Thoracic aorta (tissue), 2 donors: ENCODE data around the gene TCN2. TPM values are rescaled to one million over a fixed set of nuclear protein-coding genes. Genes with fewer than 3 reads are reported as not detected.

ENCODE experiments used
- ATAC-seq: fragments of 150-250 bp; one replicate; pipeline ENCODE4 v1.8.0; 2017; ENCODE audit warnings: low read depth; ENCODE audit not compliant: insufficient number of reproducible peaks, low FRiP score
- DNase-seq: peaks from one replicate; pipeline ENCODE4 v3.0.0-alpha.2; 2020; ENCODE audit warnings: low spot score
- H3K27ac ChIP-seq, 2 donors: fragments of 200-600 bp; sonication (generic); 1 replicate in 1 of 2; 2 replicates in 1 of 2; pipeline ENCODE4 v1.5.1; 2016; ENCODE audit warnings: mild to moderate bottlenecking in 2 of 2, moderate library complexity in 2 of 2
- H3K27me3 ChIP-seq: fragments of 200-600 bp; sonication (generic); replicated peaks from 2 replicates; pipeline ENCODE4 v1.6.0; 2016; ENCODE audit warnings: mild to moderate bottlenecking; ENCODE audit not compliant: insufficient read depth
- H3K36me3 ChIP-seq: fragments of 200-600 bp; sonication (generic); one replicate; pipeline ENCODE4 v1.5.1; 2016
- H3K4me1 ChIP-seq, 2 donors: fragments of 200-600 bp; sonication (generic); 1 replicate in 1 of 2; 2 replicates in 1 of 2; pipeline versions ENCODE4 v1.5.1 to v1.6.0; 2016; ENCODE audit warnings: low read depth in 2 of 2, mild to moderate bottlenecking in 1 of 2; ENCODE audit not compliant: control insufficient read depth in 1 of 2
- H3K4me3 ChIP-seq: fragments of 200-600 bp; sonication (generic); 2 replicates; pipeline ENCODE4 v1.5.1; 2016; ENCODE audit warnings: mild to moderate bottlenecking
- H3K9me3 ChIP-seq: fragments of 200-600 bp; sonication (generic); 2 replicates; pipeline ENCODE4 v1.5.1; 2016
- total RNA-seq, 2 donors: library from RNA; depleted of rRNA; stranded (reverse); fragments of >200 nt; gene quantifications; one replicate each; pipeline versions ENCODE4 v1.1.0 to v1.2.3, GENCODE V29; 2016
- TF ChIP-seq, protein P1 (sequence below): fragments of 200-600 bp; sonication (generic); IDR thresholded peaks from one replicate; pipeline ENCODE4 v1.5.1; 2019; ENCODE audit warnings: antibody characterized with exemption

The TCN2 gene
- total RNA-seq, 2 donors from 2014 or later = 33.9 to 82.0 TPM

- TF ChIP-seq, protein P1, sequence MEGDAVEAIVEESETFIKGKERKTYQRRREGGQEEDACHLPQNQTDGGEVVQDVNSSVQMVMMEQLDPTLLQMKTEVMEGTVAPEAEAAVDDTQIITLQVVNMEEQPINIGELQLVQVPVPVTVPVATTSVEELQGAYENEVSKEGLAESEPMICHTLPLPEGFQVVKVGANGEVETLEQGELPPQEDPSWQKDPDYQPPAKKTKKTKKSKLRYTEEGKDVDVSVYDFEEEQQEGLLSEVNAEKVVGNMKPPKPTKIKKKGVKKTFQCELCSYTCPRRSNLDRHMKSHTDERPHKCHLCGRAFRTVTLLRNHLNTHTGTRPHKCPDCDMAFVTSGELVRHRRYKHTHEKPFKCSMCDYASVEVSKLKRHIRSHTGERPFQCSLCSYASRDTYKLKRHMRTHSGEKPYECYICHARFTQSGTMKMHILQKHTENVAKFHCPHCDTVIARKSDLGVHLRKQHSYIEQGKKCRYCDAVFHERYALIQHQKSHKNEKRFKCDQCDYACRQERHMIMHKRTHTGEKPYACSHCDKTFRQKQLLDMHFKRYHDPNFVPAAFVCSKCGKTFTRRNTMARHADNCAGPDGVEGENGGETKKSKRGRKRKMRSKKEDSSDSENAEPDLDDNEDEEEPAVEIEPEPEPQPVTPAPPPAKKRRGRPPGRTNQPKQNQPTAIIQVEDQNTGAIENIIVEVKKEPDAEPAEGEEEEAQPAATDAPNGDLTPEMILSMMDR = no peak
- H3K27ac ChIP-seq = no peak overlapping the region
- no peaks in the 10 kb centered on the region for H3K27me3 ChIP-seq
- H3K4me1 ChIP-seq = peaks cover 9 to 26% of the 10 kb centered on the region in 2 donors
- ATAC-seq (no peak), DNase-seq (no peak)
- H3K4me3 ChIP-seq = no peak overlapping the region
- no peaks in the 10 kb centered on the region for H3K9me3 ChIP-seq
- H3K36me3 ChIP-seq = no peaks in the 10 kb centered on the region
These were observed 3.3 kb downstream of the TCN2 start for GRCh38 chr22:30610299-30610698.

DNA sequence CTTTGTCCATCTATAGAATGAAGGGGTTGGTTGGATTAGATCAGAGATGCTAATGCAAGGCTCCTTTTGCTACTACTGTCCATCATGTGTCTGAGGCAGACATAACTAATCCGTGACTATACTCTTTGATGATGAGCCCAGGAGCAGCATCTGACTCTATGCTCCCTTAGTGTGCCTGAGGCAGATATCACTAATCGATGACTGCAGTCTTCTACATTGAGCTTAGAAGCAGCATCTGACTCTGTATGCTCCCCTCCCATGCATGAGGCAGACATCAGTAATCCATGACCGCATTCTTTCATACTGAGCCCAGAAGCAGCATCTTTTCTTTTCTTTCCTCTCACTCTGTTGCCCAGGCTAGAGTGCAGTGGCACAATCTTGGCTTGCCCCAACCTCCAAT is 4.2 kb downstream of the TCN2 start:
- H3K9me3 ChIP-seq = no peaks in the 10 kb centered on the region
- peaks cover 4 to 17% of the 10 kb centered on the region in 2 donors for H3K4me1 ChIP-seq
- ATAC-seq = no peak
- no peaks in the 10 kb centered on the region for H3K36me3 ChIP-seq
- H3K27me3 ChIP-seq = no peaks in the 10 kb centered on the region
- H3K27ac ChIP-seq = no peak overlapping the region
- DNase-seq = no peak
- H3K4me3 ChIP-seq = no peak overlapping the region
- TF ChIP-seq, protein P1 = no peak

- no peak overlapping the region for H3K27ac ChIP-seq
- H3K36me3 ChIP-seq = no peaks in the 10 kb centered on the region
- TF ChIP-seq, protein P1 = no peak
- no peaks in the 10 kb centered on the region for H3K9me3 ChIP-seq
- peaks cover 0 to 7% of the 10 kb centered on the region in 2 donors for H3K4me1 ChIP-seq
- no peaks in the 10 kb centered on the region for H3K27me3 ChIP-seq
- DNase-seq = no peak
- no peak for ATAC-seq
- no peak overlapping the region for H3K4me3 ChIP-seq
These were observed 5.8 kb downstream of the TCN2 start for GRCh38 chr22:30612789-30613188.

DNA sequence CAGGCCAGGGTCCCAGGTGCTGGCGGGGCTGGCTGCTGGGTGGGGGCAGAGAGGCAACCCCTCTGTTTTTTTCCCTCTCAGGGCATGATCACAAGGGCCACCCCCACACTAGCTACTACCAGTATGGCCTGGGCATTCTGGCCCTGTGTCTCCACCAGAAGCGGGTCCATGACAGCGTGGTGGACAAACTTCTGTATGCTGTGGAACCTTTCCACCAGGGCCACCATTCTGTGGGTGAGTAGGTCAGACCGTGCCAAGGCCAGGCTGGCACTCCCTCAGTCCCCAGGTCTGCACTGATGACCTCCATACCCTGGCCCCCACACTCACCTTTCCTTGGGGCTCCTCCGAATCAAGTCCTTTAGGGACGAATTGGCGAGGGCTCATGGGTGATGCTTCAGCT is 7.3 kb downstream of the TCN2 start:
- no peaks in the 10 kb centered on the region for H3K27me3 ChIP-seq
- H3K9me3 ChIP-seq = no peaks in the 10 kb centered on the region
- no peaks in the 10 kb centered on the region for H3K4me1 ChIP-seq
- H3K27ac ChIP-seq = no peak overlapping the region
- H3K36me3 ChIP-seq = no peaks in the 10 kb centered on the region
- ATAC-seq = no peak
- DNase-seq = no peak
- TF ChIP-seq, protein P1 = no peak
- no peak overlapping the region for H3K4me3 ChIP-seq

DNA sequence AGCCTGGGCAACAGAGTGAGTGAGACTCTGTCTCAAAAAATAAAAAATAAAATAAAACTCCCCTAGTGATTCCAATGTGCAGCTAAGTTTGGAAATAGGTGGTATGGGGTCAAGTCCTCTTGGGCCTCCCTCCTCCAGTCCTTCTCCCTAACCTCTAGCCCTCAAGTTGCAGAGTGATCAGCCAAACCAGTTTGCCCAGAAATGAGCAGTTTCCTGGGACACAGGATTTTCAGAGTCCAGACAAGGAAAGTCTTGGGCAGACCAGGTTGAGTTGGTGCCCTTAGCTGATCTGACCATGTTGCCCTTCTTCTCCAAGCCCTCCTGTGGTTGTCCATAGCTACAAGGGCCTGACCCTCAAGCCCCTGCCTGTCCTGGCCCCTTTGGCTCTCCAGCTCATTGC is 7.9 kb downstream of the TCN2 start:
- TF ChIP-seq, protein P1 = no peak
- H3K4me1 ChIP-seq = no peaks in the 10 kb centered on the region
- H3K27ac ChIP-seq = no peak overlapping the region
- no peaks in the 10 kb centered on the region for H3K27me3 ChIP-seq
- no peaks in the 10 kb centered on the region for H3K9me3 ChIP-seq
- ATAC-seq (no peak), DNase-seq (no peak)
- H3K36me3 ChIP-seq = no peaks in the 10 kb centered on the region
- H3K4me3 ChIP-seq = no peak overlapping the region
